NOMO-1 (cell line): ENCODE results near the gene OTOP3.
"Not testable (repeated sequence)": the region's sequence is repeated elsewhere in the genome, so short reads cannot be mapped to it uniquely, and the experiment has no call there.

Experiments used
- DNase-seq, 2 experiments: peaks; one replicate each; lab custom pipeline; 2025; ENCODE audit not compliant: unreplicated experiment in 2 of 2; lab: John Stamatoyannopoulos, UW

Gene OTOP3

DNA sequence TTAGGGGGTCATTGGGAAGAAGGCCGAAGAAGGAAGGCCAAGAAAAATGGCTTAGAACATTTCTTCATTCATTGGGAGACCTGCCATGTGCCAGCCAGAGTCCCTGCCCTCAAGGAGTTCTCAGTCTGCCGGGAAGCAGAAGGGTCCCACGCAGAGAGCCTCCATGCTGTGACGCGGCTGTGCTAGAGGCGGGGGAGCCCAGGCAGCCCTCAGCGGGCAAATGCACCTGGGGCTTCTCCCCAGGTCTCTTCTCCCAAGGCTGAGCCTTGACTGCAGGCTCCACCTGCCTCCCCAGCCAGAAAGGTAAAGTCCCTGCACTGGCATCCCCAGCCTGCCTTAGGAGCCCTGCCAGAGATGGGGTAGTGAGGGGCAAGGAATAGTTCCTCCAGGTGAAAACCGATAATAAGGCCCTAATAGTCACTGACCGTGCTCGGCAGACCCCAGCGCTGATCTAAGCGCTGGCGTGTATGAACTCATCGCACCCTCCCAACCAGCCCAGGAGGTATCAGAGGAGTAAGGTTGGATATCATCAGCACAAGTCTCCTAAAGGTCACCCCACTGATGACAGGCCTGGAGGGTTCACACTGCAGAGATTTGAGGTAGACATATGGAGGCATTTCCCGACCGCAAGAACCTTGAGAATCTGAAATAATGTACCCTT is 45.8 kb downstream of the OTOP3 start:
- DNase-seq, result no peak

DNA sequence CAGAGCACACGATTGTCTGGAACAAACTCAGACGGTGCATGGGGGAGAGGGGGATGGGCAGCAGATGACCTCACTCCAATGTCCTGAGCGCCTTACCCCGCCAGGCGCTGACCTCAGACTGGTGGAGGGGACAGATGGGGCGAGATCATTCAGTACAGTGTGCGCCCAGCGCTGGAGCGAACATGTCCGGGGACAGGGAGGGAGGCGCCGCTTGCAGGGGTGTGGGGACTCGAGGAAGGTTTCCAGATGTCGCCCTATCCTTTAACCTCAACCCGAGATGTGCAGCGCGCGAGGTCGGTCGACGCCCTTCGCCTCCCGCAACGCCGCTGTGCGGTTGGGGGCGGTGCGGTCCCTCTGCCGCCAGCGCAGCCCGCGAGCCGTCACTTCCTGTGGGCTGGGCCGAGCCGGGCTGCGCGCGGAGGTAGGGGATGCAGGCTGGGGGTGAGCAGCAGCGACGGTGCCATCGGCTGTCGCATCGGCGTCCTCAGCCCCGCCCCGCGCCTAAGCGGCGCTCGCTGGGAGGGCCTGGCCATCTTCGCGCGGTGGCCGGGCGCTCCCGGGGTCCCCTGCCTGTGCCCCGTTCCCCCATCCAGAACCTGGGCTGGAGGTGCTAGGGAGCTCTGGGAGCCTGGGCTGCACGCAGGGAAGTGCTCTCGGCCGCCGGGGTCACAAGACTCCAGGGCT is 46.4 kb downstream of the OTOP3 start:
- DNase-seq, result peak; percentile 57 to 70

DNA sequence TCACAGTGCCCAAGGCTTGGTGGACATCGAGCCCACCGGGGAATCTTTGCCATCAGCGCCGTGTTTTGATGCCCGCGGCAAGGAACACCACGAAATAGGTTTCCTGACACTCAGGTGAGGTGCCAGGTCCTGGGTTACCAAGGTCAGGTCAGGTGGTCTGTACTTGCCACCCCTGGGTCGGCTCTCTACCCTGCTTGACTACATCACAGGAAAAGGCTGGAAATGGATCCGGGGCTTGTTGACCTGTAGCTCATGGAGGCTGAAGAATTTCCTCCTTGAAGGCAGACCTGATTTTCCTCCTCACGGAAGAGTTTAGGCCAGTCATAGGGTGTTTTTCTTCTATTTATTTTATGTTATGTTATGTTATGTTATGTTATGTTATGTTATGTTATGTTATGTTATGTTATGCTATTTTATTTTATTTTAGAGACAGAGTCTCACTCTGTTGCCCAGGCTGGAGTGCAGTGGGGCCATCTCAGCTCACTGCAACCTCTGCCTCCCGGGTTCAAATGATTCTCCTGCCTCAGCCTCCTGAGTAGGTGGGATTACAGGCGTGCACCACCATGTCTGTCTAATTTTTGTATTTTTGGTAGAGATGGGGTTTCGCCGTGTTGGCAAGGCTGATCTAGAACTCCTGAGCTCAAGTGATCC is 47.1 kb downstream of the OTOP3 start:
- not testable (repeated sequence) for DNase-seq

DNA sequence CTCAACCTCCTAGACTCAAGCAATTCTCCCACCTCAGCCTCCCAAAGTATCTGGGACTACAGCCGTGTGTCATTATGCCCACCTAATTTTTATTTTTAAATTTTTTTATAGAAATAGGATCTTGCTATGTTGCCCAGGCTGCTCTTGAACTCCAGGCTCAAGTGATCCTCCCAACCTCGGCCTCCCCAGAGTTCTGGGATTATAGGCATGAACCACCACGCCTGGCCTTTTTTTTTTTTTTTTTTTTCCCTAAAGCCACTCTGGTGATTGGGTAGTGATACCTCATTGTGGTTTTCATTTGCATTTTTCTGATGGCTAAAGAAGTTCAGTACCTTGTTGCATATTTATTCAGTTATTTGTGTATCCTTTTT is 50.5 kb downstream of the OTOP3 start:
- DNase-seq, result no peak

DNA sequence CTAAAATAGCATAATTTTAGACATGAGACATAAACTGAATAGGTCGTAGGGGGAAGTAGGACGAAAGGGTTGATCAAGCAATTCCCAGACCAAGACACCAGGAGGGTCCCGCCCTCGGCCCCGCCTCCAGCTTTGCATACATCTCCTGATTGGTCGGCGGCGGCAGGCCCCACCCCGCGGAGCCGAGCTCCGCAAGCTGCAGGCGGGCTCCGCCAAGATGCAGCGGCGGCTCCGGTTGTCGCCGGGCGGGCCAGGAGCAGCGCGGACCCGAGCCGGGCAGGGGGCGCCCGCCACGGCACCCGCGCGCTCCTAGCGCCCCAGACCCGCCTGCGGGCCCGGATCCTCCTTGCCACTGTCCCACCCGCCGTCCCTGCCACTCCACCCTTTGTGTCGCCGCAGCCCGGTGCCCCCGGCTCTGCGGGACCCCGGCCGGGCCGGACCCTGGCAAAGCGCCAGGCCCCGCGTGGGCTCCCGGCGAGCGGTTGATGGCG is 51.8 kb downstream of the OTOP3 start, which contains the start of gene CDR2L:
Gene CDR2L (plus strand): TSS at position 215 of the 491 bp plus-strand sequence. CDS start 412 bp downstream, outside the sequence.
- peak; percentile 93 to 95 for DNase-seq

DNA sequence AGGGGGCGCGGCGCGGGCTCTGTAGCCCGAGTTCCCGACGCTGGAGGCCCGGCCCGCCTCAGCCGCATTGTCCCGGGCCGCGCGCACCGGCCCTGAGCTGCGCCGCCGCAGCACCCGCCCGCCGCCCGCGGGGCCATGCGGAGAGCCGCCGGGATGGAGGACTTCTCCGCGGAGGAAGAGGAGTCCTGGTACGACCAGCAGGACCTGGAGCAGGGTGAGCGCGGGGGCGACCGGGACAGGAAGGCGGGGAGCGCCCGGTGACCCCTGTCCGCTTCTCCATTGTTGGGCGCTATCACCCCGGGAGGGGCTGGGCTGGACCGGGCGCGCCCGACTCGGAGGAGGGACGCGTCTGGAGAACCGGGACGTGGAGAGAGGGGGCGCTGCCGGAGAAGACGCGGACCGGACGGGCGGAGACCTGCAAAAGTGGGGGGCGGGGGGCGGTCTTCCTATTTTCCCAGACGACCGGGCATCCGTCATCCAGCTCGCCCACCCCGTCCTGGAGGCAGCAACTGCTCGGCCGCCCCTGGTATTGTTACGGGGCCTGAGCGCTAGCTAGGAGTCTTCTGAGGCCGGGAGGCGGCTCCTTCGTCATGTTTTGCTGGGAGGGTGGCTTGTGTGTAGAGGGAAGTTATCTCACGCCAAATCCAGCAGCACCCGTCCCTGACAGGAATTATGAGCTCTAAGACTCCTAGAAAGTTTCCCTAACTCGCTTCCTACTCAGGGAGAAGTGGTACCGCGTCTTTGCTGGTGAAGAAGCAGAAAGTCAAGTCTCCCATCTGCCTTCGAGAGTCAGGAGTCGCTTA is 52.4 kb downstream of the OTOP3 start:
- no peak for DNase-seq

DNA sequence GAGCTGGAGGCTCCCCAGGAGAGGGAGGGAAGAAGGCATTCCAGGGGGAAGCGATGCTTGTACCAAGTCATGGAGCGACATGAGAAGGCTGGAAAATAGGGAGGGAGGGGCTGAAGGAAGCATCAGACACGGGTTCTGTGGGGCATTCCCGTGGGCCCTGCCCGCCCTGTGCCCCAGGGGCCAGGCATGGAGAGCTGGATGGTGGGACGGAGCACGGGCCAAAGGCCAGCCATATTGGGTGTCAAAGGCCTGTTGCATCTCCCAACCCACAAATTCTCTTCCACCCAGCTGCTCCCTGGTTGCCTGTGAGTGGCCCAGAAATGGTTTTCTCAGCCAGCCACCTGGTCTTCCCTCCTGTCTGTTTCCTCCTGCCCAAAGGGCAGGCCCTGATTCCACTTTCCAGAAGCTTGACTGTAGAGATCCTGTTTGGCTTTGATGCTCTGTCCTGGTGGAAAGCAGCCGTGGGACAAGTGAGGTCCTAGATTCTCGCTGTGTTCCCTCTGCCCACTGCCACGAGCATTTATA is 54.9 kb downstream of the OTOP3 start:
- no peak for DNase-seq

DNA sequence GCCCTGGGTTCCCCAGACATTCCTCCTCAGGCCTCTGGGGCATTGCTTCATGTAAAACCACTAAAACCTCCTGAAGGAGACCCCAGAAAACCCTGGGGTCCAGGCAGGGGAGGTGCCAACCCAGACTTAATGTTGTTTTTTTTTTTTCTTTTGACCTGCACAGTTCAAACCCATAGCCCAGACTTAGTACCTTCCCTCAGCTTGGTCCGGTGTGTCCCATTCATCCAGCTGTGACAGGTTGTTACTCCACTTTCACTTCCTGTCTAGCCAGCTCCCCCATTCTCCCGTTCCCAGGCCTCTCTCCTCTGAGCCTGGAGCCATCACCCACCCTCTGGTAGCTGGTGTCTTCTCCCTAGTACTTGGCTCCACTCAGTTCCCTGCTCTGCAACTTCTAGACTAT is 56.5 kb downstream of the OTOP3 start:
- no peak for DNase-seq

DNA sequence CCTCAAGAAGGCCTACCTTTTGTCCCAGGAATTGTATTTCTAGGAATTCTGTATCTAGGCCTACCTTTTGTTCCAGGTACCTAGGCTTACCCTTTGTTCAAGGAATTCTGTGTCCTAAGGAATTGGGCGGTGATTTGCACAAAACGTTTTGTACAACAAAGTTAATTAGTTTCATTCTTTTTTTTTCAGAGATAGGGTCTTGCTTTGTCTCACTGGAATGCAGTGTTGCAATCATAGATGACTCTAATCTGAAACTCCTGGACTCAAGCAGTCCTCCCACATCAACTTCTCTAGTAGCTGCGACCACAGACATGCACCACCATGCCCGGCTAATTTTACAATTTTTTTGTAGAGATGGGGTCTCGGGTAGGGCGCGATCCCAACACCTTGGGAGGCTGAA is 58.7 kb downstream of the OTOP3 start:
- DNase-seq, result peak in 1 of 2 experiments; percentile 57

DNA sequence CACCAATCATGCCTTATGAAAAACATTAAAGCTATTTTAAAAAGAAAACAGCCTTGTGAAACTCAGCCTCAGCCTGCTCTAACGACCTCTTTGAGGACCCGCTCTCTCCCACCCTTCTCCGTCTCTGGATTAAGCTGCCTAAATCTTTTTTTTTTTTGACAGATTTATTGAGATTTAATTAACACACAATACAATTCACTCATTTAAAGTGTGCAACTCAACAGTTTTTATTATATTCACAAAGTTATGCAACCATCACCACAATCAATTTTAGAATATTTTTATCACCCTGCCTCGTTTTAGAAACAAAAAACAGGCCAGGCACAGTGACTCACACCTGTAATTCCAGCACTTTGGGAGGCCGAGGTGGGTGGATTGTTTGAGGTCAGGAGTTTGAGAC is 60.1 kb downstream of the OTOP3 start:
- DNase-seq, result peak in 1 of 2 experiments; percentile 33

DNA sequence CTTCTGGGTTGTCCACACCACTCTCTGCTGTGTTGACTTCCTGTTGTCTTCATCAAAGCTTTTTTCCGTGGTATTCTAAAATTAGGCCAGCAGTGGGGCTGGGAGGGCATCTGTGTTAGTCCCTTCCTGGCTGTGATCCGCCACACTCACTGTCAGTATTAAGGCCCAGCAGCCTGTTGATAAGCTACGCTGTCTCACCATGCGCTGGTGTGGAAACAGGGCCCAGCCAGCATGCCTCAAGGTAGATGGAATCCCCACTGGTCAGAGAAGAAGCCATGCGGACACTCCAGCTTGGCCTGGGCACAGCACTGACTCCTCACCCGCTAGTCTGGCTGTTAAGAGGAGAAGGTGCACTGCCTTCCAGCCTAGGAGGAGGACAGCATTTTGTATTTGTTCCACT is 63.1 kb downstream of the OTOP3 start:
- DNase-seq, result no peak

DNA sequence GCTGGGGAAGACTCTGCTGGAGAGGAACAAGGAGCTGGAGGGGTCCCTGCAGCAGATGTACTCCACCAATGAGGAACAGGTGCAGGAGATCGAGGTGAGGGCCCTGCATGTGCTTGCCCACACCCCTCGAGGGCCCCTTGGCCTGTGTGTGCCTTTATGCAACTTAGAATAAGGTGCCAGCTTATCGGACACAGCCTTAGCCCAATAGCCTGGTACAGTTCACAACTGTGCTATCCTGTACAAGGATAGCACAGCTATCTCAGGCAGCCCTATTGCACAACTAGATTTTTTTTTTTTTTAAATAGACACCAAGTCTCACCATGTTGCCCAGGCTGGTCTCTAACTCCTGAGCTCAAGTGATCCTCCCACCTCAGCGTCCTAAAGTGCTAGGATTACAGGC is 63.8 kb downstream of the OTOP3 start:
- no peak for DNase-seq
